ENCODE measurements around the gene HILPDA. TPM values are rescaled to one million over a fixed set of nuclear protein-coding genes. Genes with fewer than 3 reads are reported as not detected.

The HILPDA gene
- total RNA-seq, 1 donor from 2014 or later: 46.4 TPM

DNA sequence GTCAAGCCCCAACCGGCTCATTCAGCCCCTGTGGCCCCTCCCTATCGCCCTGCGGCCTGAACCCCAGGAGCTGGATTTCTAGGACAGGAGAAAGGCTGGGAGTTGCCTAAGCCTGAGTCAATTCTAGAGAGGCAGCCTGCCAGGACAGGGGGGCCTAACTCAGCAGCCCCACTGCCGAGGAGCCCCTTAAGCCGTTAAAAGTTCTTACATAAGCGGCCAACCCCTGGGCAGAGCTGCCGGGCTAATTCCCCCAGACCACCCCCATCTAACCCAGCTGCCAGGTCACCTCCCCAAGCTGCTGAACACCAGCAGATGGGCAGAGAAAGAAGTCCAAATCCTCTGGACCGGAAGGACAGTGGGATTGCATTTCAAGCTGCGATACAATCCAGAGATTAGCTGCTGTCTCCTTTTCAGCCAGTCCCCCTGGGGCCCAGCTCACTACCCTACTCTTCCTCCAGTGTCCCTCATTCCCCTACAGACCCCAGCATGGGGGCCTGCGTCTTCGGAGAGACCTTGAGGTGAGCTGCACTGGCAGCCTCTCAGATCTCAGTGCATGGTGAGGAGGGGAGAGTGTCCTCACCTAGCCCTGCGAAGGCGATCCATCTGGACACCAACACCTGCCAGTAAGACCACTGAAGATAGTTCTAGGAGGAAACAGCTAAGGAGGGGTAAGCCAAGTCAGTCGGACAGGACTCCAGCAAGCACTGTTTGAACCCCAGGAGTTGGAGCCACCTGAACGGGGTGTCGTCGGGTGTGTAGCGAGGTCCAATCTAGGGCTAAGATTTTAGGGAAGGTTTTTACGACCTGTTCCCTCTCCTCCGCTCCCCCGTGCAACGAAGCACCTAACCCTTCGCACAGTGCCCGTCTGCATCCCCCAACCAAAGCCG, 46.7 kb upstream of the HILPDA start:
- Histone ChIP-seq H3K4me1 (peaks cover 50% of the 10 kb centered on the region), H3K36me3 (no peaks in the 10 kb centered on the region), H3K9me3 (no peaks in the 10 kb centered on the region), H3K27me3 (no peaks in the 10 kb centered on the region), H3K4me3 (peak overlapping the region; percentile 63 to 66), H3K27ac (peak overlapping the region; percentile 90)
- intact Hi-C loops (cut with DNase I): loop anchor here (10.0 kb wide), 2 partner anchors 46 to 1666 kb away; partner anchors contain the start of genes HILPDA and KLHDC10
- TF ChIP-seq POLR2AphosphoS5 (IDR thresholded peaks at IDR 0.05; ENCODE audit: insufficient read depth in 1 of 2, low read depth in 1 of 2) (peak in 1 of 2 donors; percentile 35), POLR2A (IDR thresholded peaks at IDR 0.05) (no peak), CTCF (IDR thresholded peaks at IDR 0.05) (no peak)
- DNase-seq (ENCODE audit: extremely low spot score in 2 of 2): no peak

DNA sequence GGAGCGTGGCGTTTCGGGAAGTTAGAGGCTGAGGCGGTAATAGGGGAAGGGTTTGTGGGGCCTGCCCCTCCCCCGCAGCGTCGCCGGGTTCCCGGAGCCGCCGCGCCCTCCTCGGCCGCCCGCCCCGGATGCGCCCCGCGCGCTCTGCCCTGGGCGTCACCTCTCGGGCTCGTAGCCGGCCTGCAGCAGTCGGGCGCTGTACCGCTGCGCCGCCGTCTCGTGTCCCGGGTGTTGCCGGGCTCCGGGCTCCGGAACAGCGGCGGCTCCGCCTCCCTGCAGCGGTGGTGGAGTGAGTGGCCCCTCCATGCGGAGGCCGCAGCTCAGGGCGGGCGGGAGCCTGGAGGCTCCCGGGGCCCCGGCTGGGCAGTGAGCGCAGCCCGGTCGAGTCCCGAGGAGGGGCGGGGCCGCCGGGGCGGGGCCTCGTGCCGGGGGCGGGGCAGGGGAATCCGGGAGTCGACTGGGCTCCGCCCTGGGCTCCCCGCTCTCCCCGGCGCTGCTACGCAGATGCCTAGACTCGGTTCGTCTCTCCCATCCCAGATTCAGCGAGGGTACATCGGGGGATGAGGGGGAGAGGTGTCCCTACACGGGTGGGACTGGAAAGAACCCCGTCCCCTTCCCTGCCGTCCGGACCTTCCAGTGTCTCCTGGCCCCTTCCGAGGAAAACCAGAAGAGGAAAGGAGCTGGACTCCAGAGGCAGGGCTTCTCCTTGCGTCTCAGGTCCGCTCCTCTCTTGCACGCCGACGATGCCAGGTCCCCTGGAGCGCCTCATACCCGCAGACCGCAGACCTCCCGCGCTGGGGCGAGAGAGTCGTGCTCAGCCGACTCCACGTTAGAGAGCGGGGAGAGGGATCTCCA, 45.9 kb upstream of the HILPDA start, which contains the start of gene IMPDH1:
Gene IMPDH1 (minus strand): TSS at position 387 of the 855 bp plus-strand sequence. CDS start 81 bp downstream, at position 306.
- Histone ChIP-seq H3K9me3 (no peaks in the 10 kb centered on the region), H3K4me3 (peak within 1 kb of the TSS; percentile 63 to 66), H3K4me1 (peaks cover 41% of the 10 kb centered on the region), H3K27me3 (no peaks in the 10 kb centered on the region), H3K27ac (peak within 1 kb of the TSS; percentile 90), H3K36me3 (no peaks in the 10 kb centered on the region)
- peak in 1 of 2 donors; percentile 94 for DNase-seq (ENCODE audit: extremely low spot score in 2 of 2)
- intact Hi-C loops (cut with DNase I): loop anchor here (10.0 kb wide), 2 partner anchors 45 to 1665 kb away; partner anchors contain the start of genes HILPDA and KLHDC10
- TF ChIP-seq CTCF (IDR thresholded peaks at IDR 0.05) (peak in 1 of 3 experiments; percentile 25), POLR2A (IDR thresholded peaks at IDR 0.05) (peak; percentile 22 to 64), POLR2AphosphoS5 (IDR thresholded peaks at IDR 0.05; ENCODE audit: insufficient read depth in 1 of 2, low read depth in 1 of 2) (peak; percentile 24 to 84)

DNA sequence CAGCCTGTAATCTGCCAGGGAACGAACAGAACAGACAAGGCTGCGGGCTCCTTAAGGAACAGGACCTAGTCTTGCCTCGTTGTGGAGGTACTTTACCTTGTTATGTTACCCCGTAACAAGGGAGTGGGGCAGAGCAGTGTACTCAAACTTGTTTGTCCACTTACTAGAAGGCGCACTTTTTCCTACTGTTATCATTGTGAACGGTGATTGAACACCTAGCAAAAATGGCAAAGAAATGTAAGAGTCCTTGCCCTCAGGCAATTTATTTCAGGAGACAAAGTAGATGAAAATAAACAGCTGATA, 45.3 kb upstream of the HILPDA start:
- Histone ChIP-seq H3K4me1 (peaks cover 35% of the 10 kb centered on the region), H3K4me3 (peak overlapping the region; percentile 63 to 66), H3K27ac (peak overlapping the region; percentile 90), H3K36me3 (no peaks in the 10 kb centered on the region), H3K27me3 (no peaks in the 10 kb centered on the region), H3K9me3 (no peaks in the 10 kb centered on the region)
- intact Hi-C loops (cut with DNase I): no loop called here
- TF ChIP-seq POLR2A (IDR thresholded peaks at IDR 0.05) (no peak), POLR2AphosphoS5 (IDR thresholded peaks at IDR 0.05; ENCODE audit: insufficient read depth in 1 of 2, low read depth in 1 of 2) (no peak), CTCF (IDR thresholded peaks at IDR 0.05) (no peak)
- no peak for DNase-seq (ENCODE audit: extremely low spot score in 2 of 2)

DNA sequence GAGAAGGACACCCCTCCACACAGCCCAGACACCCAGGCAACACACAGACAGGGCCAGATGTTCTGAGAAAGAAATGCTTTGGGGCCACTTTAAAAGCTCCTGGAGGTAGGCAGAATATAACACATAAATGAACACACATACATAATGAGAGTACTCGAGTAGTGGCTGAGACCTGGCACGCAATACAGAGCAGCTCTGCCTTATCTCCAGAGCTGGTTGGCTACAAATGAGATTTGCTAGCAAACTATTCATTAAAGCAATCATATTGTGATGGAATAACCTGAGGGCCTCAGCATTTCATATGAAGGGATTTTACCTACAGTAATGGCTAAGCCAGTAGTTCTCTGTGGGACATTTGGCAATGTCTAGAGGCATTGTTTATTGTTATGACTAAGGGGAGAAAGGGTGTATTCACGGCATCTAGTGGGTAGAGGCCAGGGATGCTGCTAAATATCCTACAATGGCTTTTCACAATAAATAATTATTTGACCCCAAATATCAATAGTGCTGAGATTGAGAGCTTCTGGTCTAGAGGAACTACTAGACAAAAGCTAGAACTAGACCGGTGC, 40.4 kb upstream of the HILPDA start:
- no peak overlapping the region for H3K27ac ChIP-seq
- intact Hi-C loops (cut with DNase I): no loop called here
- H3K9me3 ChIP-seq: no peaks in the 10 kb centered on the region
- no peaks in the 10 kb centered on the region for H3K4me1 ChIP-seq
- no peaks in the 10 kb centered on the region for H3K27me3 ChIP-seq
- TF ChIP-seq POLR2AphosphoS5 (IDR thresholded peaks at IDR 0.05; ENCODE audit: insufficient read depth in 1 of 2, low read depth in 1 of 2): no peak
- TF ChIP-seq CTCF (IDR thresholded peaks at IDR 0.05): no peak
- no peak for TF ChIP-seq POLR2A (IDR thresholded peaks at IDR 0.05)
- DNase-seq (ENCODE audit: extremely low spot score in 2 of 2): no peak
- no peak overlapping the region for H3K4me3 ChIP-seq
- H3K36me3 ChIP-seq: no peaks in the 10 kb centered on the region
